KBM-7 (cell line): Measurements from ENCODE around the gene OLFML3.

Experiments
- DNase-seq: peaks from one replicate; pipeline ENCODE4 v3.0.0-alpha.2; 2015
- in situ Hi-C: fragments of 300-500 bp; cut with MboI; formaldehyde crosslinking; loops from 2 replicates; pipeline ENCODE4 v1.14.3; 2020; ENCODE audit warnings: low sequenced_read_pairs, low pct_unique_long_range_greater_than_20kb, mixed read lengths

The OLFML3 gene

DNA sequence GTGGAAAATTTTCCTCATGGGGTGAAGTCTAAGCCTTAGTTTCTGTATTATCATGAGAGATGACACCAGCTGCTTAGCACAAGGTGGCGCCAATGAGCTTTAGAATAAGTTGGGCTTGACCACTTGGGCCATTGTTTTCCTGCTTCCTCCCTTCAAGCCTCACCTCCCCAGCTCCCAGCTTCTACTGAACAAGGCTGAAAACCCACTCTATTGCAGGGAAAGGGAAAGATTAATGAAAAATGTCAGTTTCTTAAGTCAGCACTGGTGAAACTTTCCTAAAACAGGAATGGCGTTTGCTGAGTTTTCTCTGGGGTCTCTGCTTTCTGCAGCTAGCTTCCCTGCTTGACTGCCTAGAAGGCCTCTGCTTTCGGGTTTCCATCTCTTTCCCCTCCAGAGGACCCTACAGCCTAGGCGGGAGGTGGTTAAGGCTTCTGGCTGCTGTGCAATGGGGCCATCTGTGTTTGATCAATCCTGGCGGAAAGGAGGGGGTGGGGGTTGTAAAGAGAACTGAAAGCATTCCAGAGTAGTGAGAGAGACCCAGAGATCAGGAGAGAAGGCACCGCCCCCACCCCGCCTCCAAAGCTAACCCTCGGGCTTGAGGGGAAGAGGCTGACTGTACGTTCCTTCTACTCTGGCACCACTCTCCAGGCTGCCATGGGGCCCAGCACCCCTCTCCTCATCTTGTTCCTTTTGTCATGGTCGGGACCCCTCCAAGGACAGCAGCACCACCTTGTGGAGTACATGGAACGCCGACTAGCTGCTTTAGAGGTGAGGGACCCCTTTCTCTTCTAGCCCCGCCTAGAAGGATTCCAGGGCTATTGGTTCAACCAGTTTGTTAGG, at the start of gene OLFML3:
Gene OLFML3 (plus strand): TSS at position 612 of the 840 bp plus-strand sequence. CDS start 43 bp downstream, at position 655.
- DNase-seq, result peak; percentile 78
- in situ Hi-C loops, result loop anchor here (25.0 kb wide), 1 partner anchor 308 kb away; no protein-coding TSS in a partner anchor

- peak; percentile 62 for DNase-seq
- in situ Hi-C loops, result no loop called here
Observed at GRCh38 chr1:113929750-113930498, 49.4 kb upstream of the OLFML3 start.

DNA sequence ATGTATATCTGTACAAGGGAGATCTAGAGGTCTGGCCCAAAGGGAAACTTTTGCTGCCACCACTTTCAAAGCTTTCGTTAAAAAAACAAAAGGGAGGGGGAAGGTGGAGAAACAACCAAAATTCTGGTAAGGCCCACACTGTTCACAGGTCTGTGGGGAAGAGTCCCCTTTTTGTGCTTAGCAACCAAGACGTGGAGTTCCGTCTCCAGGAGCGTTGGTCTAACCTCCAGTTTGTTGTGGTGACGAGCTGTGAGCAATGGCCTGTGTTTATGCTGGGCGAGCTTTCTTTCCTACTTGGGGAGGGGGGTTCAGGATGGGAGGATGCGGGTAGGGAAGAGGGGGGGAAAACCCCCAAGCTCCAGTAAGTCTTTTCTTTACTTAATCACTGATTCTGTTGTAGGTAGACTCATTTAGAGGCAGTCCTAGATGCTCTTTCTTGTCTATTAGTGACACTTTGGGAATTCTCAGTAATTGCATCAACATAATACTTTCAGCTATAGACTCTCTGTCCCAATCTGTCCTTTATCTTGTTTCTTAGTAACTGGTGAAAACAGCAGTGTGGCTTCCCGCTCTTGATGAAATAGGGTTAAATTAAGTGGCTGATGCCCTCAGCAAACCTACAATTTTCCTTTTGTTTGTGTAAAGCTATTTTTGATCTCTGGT, 48.6 kb upstream of the OLFML3 start:
- in situ Hi-C loops, result no loop called here
- peak; percentile 71 for DNase-seq

DNA sequence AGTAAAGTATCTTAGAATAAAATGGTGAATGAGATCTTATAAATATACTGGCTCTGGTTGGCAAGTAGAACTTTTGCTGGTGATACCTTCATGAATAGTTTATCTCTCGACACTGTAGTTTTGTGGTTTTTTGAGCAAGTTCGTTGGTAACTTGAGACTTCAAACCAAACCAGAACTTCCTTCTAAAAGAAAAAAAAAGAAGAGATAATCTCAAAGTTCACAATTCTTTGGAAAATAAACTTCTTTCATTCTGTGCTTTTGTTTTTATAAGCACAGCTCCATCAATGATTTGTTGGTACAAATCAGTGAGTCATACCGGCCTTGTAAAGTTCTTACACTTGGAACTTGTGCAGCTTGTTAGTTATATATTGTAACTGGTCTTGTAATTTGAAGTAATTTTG, 47.8 kb upstream of the OLFML3 start:
- DNase-seq, result peak; percentile 80
- in situ Hi-C loops, result no loop called here

DNA sequence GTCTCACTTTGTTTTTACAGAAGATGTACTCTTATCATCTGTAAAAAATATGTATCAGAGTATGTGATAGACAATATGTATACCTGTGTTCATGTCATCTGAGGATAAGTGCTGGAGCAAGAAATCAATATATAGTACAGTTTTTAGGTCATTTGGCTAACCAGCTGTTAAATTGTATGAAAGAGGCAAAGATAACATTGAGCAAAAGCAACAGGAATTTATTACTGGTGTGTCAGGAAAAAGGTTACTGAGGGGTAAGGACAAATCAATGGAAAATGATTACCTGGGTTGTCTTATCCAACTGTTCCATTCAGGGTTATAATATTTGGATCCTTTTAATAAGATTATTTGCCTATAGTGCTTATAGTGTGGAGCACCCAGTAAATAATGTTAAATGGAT, 45.3 kb upstream of the OLFML3 start:
- in situ Hi-C loops, result no loop called here
- DNase-seq, result no peak

GRCh38 chr1:113934511-113935055, 44.7 kb upstream of the OLFML3 start:
- no peak for DNase-seq
- in situ Hi-C loops, result no loop called here

DNA sequence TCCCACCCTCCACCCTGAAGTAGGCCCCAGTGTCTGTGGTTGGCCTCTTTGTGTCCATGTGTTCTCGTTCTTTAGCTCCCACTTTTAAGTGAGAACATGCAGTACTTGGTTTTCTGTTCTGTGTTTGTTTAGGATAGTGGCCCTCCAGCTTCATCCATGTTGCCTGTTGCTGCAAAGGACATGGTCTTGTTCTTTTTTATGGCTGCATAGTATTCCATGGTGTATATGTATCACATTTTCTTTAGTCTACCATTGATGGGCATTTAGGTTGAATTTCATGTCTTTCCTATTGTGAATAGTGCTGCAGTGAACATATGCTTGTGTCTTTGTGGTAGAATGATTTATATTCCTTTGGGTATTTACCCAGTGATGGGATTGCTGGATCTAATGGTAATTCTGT, 44.1 kb upstream of the OLFML3 start:
- in situ Hi-C loops, result no loop called here
- DNase-seq, result no peak

GRCh38 chr1:113935970-113936369, 43.3 kb upstream of the OLFML3 start:
- DNase-seq, result no peak
- in situ Hi-C loops, result no loop called here

- in situ Hi-C loops, result no loop called here
- no peak for DNase-seq
Observed at GRCh38 chr1:113937146-113937545, 42.1 kb upstream of the OLFML3 start.

DNA sequence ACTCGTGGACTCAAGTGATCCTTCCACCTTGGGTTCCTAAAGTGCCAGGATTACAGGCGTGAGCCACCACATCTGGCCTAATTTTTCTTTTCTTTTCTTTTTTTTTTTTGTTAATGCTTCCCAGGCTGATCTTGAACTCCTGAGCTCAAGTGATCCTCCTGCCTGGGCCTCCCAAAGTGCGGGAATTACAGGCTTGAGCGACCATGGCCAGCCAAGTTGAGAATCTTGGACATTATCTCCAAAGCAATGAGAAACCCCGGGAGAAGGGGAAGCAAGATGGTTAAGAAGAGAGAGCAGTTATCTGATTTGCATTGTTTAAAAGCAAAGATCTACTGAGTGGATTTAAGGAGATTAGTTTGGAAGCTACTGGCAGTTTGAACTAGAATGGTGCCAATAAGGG, 41.1 kb upstream of the OLFML3 start:
- in situ Hi-C loops, result no loop called here
- no peak for DNase-seq

- in situ Hi-C loops, result no loop called here
- DNase-seq, result peak; percentile 68
Observed at GRCh38 chr1:113940365-113941244, 38.7 kb upstream of the OLFML3 start.

GRCh38 chr1:113941245-113941559, 38.1 kb upstream of the OLFML3 start:
- in situ Hi-C loops, result no loop called here
- no peak for DNase-seq

DNA sequence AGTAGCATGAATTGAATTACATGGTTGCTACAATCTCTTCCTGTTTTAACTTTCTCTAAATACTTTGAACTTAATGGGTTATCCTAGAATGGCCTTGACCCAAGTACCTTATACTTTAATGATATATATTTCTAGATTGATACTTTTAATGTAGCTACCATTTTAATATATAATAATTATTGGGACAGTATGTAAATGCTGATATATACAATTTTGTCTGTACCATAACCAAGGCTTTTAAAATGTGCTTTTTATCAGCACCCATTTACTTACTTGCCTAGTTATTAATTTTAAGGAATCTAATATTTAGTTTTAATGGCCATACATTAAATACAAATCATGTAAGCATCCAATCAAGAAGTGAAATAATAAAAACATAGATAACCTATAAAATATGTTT, 36.7 kb upstream of the OLFML3 start:
- in situ Hi-C loops, result no loop called here
- no peak for DNase-seq

- no peak for DNase-seq
- in situ Hi-C loops, result no loop called here
Observed at GRCh38 chr1:113943028-113943811, 36.1 kb upstream of the OLFML3 start.

DNA sequence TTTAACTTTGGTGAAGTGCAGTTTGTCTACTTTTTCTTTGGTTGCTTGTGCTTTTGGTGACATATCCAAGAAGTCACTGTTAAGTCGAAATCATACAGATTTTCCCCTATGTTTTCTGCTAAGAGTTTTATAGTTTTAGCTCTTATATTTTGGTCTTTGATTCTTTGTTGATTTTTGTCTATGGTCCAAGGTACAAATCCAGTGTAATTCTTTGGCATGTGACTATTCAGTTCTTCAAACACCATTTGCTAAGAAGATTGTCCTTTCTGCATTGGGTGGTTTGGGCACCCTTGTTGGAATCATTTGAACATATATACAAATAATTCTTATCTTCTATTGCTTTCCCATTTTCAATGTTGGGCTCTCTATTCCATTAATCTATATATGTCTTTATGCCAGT, 33.9 kb upstream of the OLFML3 start:
- no peak for DNase-seq
- in situ Hi-C loops, result no loop called here

- in situ Hi-C loops, result no loop called here
Observed at GRCh38 chr1:113946112-113946511, 33.2 kb upstream of the OLFML3 start.

DNA sequence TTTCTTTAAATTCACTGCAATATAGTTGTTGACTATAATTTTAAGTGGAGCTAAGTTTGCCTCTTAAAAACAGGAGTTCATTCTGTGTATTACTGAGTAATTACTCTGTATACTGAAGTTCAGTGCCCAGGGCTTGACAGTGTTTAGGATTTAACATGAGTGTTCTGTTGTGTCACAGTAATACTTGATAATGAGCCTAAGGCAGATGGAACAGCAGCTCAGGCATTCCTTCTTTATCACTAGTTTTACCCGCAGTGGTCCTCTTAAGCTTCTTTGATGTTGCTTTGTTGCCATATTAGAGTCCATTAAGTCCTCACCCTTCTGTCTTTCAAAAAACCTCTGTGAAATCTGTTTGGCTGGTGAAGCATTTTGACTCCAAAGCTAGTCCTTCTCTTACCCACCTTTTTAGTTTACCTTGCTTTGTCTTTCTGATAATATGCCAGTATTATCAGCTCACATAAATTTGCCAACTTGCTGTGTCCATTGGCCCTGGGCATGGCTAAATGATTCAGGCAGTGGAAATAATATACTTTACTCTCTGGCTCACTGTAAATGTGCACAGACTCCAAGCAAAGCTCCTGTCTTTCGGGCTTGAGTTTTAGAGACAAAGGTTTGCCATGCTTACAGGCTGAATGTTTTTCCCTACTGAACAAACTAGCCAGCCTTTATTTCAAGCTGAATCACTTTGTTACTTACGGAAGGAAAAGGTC, 32.4 kb upstream of the OLFML3 start:
- in situ Hi-C loops, result no loop called here
- no peak for DNase-seq

More at GRCh38 chr1:113946112-113946511, 33.2 kb upstream of the OLFML3 start:
- no peak for DNase-seq
